WERI-Rb-1 (cell line): ENCODE results near the gene EIF1B.

ENCODE experiments used
- DNase-seq: peaks from one replicate; pipeline ENCODE4 v3.0.0-alpha.2; 2020
- H3K27ac ChIP-seq: fragments of 250-450 bp; sonication (Bioruptor Pico); 2 replicates; pipeline ENCODE4 v1.5.1; 2020; ENCODE audit warnings: mild to moderate bottlenecking, moderate library complexity
- H3K27me3 ChIP-seq: fragments of 250-450 bp; sonication (Bioruptor Pico); 2 replicates; pipeline ENCODE4 v1.5.1; 2021; ENCODE audit warnings: mild to moderate bottlenecking, low read depth, moderate library complexity; ENCODE audit not compliant: insufficient read depth, severe bottlenecking
- H3K36me3 ChIP-seq: fragments of 250-450 bp; sonication (Bioruptor Pico); 2 replicates; pipeline ENCODE4 v1.5.1; 2020; ENCODE audit warnings: mild to moderate bottlenecking, moderate library complexity
- H3K4me3 ChIP-seq: 2 replicates; pipeline ENCODE4 v1.5.1; 2011; ENCODE audit warnings: low read depth, mild to moderate bottlenecking, control low read depth, low read length
- H3K9me3 ChIP-seq: fragments of 250-450 bp; sonication (Bioruptor Pico); 2 replicates; pipeline ENCODE4 v1.5.1; 2021; ENCODE audit warnings: mild to moderate bottlenecking, moderate library complexity; ENCODE audit not compliant: severe bottlenecking
- CTCF ChIP-seq: IDR thresholded peaks from 2 replicates; pipeline ENCODE4 v1.5.1; 2011; ENCODE audit warnings: low read depth, mild to moderate bottlenecking, control low read depth, inconsistent platforms, low read length

The EIF1B gene

GRCh38 chr3:40308725-40309417 is 636 bp upstream of the EIF1B start:
- no peak for TF ChIP-seq CTCF
- H3K4me3 ChIP-seq = peak overlapping the region; percentile 52

GRCh38 chr3:40309925-40310695 is 603 bp downstream of the EIF1B start:
- Histone ChIP-seq H3K36me3 (peaks cover 32% of the 10 kb centered on the region), H3K27ac (peak overlapping the region; percentile 95), H3K27me3 (no peaks in the 10 kb centered on the region), H3K4me3 (peak overlapping the region; percentile 95), H3K9me3 (no peaks in the 10 kb centered on the region)
- TF ChIP-seq CTCF = 0 out of 2 replicates have a peak, but pooled peaks have one; percentile 6
- no peak for DNase-seq

More at GRCh38 chr3:40308725-40309417, 636 bp upstream of the EIF1B start:
- Histone ChIP-seq H3K27ac (peak overlapping the region; percentile 71), H3K36me3 (peaks cover 32% of the 10 kb centered on the region), H3K27me3 (no peaks in the 10 kb centered on the region), H3K9me3 (no peaks in the 10 kb centered on the region)
- DNase-seq = peak; percentile 30

- Histone ChIP-seq H3K4me3 (peak overlapping the region; percentile 95), H3K27ac (peak overlapping the region; percentile 95)
Observed at GRCh38 chr3:40310705-40311104, 1.2 kb downstream of the EIF1B start.

GRCh38 chr3:40312661-40313226 is 3.2 kb downstream of the EIF1B start:
- Histone ChIP-seq H3K27ac (no peak overlapping the region), H3K27me3 (no peaks in the 10 kb centered on the region), H3K4me3 (no peak overlapping the region), H3K36me3 (peaks cover 32% of the 10 kb centered on the region), H3K9me3 (no peaks in the 10 kb centered on the region)
- DNase-seq = no peak
- no peak for TF ChIP-seq CTCF

More at GRCh38 chr3:40310705-40311104, 1.2 kb downstream of the EIF1B start:
- no peaks in the 10 kb centered on the region for H3K27me3 ChIP-seq
- DNase-seq = no peak
- no peak for TF ChIP-seq CTCF
- no peaks in the 10 kb centered on the region for H3K9me3 ChIP-seq
- peaks cover 32% of the 10 kb centered on the region for H3K36me3 ChIP-seq

GRCh38 chr3:40313975-40314860 is 4.7 kb downstream of the EIF1B start:
- Histone ChIP-seq H3K36me3 (peaks cover 32% of the 10 kb centered on the region), H3K27me3 (no peaks in the 10 kb centered on the region), H3K9me3 (no peaks in the 10 kb centered on the region), H3K4me3 (no peak overlapping the region), H3K27ac (no peak overlapping the region)
- no peak for DNase-seq
- TF ChIP-seq CTCF = no peak
